Anterior cingulate cortex (tissue), 58 donors: ENCODE data around the gene NUP93.
"Not testable (repeated sequence)": the region's sequence is repeated elsewhere in the genome, so short reads cannot be mapped to it uniquely, and the experiment has no call there.

Experiments used
- DNase-seq, 58 donors: peaks; one replicate each; lab custom pipeline; 2025; lab: John Stamatoyannopoulos, UW

Gene NUP93

DNA sequence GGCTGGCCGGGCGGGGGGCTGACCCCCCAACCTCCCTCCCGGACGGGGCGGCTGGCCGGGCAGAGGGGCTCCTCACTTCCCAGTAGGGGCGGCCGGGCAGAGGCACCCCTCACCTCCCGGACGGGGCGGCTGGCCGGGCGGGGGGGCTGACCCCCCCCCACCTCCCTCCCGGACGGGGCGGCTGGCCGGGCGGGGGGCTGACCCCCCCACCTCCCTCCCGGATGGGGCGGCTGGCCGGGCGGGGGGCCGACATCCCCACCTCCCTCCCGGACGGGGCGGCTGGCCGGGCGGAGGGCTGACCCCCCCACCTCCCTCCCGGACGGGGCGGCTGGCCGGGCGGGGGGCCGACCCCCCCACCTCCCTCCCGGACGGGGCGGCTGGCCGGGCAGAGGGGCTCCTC is 9.4 kb downstream of the NUP93 start:
- DNase-seq, result not testable (repeated sequence)

- no peak for DNase-seq
These were observed 11.5 kb downstream of the NUP93 start for GRCh38 chr16:56741399-56741798.

DNA sequence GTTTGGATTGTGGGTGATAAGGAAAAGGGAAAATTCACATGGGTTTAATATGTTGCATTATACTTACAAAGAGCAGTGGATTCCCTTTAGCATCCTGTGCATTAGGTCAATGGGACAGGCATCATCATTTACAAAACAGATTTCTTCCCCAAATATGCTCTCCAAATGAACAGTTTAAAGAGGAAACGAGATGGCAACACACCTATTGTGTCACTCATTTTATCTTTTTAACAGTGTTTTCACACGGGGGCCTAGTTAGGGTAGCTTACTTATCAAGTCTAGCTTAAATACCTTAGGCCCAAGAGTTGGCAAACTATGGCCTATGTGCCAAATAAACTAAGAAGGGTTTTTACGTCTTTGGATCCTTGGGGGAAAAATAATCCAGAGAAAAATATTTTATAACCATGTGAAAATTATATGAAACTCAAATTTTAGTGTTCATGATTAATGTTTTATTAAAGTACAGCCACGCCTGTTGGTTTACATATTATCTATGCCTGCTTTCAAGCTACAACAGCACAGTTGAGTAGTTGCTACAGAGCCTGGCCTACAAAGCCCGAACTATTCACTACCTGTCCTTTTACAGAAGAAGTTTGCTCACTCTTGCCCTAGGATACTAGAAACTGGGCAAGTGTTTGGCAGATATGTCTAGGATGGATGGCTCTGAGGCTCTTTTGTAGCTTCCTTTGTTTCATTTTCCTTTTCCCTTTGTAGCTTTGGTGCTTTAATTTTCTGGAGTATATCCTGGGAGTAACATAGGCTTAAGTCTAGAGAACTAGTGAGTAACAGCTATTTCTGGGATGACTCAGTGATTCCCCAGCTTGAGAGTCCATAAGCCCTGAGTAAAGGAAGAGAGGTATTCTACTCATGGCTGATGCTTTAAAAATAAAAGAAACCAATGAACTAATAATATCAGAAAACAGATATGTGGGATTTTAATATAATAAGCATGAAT is 12.4 kb downstream of the NUP93 start:
- DNase-seq, result no peak

- DNase-seq, result no peak
These were observed 13.9 kb downstream of the NUP93 start for GRCh38 chr16:56743840-56744239.

DNA sequence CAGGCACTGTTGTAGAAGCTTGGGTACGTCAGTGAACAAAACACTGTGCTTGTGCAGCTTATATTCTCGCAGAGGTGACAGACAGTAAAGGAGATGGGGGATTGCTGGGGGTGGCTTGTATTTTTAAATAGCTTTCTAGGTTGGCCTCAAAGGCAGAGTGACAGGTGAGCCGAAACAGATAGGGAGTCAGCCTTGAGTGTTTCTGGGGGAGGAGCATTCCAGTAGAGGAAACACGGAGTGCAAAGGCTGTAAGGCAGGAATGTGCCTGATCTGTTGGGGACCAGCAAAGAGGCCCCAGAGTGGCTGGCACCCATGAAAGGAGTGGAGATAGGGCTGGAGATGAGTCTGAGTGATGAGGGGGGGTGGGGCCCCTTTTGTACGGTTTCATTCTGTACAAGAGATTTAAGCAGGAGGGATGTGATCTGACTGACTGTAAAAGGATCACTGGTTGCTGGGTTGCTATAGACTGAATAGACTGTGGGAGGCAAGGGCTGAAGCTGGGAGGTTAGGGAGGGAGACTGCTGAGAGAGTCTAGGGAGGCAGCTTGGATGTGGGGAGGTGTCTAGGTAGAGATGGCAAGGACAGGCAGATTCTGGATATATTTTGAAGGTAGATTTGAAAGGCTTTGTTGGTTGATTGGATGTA is 15.2 kb downstream of the NUP93 start:
- peak in 1 of 58 donors; percentile 29 for DNase-seq

DNA sequence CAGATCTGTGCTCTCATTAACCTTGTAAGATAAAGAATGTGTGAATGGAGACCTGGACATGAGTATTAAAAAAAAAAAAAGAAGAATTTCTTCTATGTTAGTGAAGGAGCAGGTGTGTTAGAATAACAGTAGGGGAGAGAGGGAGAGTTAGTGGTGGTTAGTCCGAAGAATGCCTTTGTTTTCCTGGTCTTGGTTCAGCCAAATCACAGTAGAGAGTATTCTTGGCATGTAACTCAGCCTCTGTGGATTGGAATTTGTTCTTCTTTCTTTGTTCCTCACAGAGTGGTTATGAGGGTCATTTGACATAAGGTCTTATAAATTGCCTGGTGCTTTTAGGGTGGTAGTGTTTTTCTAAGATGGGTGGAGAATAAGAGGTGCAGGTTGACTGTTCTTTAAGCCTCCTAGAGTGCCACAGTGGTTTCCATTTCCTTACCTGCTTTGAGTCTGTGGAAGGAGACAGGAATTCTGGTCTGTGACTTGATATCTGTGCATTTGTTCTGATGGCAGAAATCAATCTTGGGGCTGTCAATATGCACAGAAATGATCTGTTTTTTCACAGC is 17.6 kb downstream of the NUP93 start:
- no peak for DNase-seq

GRCh38 chr16:56748191-56748590 is 18.3 kb downstream of the NUP93 start:
- peak in 3 of 58 donors; percentile 10 to 25 (median 11) for DNase-seq

- DNase-seq, result peak in 4 of 58 donors; percentile 8 to 35 (median 24)
These were observed 18.9 kb downstream of the NUP93 start for GRCh38 chr16:56748826-56749225.

DNA sequence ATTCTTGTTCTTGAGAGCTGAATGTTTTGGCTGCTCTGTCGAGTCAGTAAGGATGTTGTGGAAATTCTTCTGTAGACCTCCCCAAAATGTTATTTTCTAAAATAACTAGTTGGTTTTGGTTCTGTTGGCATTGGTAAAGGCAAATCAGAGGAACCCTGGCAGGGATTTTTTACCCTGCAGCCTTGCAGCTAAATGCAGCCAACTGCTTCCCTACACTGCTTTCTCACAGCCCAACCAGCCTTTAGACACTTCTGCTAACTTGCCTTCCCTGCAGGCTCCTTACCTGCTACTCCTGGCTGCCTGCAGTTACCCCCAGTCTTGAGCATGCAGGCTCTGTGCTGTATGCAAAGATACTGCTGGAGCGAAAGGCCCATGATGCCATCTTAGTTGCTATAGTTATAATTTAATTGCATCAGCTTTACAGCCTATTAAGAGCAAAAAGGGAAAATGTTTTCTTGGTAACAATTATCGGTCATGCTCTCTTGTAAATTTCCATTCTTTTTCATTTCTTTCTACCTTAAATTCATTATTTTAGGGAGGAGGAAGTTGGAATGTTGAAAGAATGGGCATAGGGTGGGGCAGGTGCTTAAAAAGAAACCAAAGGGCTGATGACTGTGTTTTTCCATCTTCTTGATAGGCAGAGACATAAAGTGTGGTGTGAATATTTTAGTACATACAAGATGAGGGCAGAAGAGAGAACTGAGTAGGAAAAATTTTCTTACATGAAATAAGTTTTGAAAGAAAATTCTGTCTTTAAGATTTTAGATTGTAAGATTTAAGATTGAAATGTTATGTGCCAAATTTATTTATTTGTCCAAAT is 20.0 kb downstream of the NUP93 start:
- peak in 2 of 58 donors; percentile 6 to 15 for DNase-seq

DNA sequence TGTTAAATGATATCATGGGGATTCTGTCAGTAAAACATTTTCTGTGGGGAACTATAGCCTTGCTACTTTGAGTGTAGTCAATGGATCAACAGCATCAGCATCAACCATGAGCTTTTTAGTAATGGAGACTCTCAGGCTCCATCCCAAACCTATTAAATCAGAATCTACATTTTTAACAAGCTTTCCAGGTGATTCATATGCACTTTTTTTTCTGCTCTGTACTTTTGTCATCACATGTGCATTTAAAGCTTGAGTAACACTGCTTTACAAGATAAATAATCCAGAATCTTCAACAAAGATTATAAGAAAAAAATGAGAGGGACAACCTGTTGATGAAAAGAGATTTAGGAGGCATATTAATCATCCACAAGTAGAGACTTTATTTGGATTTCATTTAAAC is 23.5 kb downstream of the NUP93 start:
- DNase-seq, result no peak

DNA sequence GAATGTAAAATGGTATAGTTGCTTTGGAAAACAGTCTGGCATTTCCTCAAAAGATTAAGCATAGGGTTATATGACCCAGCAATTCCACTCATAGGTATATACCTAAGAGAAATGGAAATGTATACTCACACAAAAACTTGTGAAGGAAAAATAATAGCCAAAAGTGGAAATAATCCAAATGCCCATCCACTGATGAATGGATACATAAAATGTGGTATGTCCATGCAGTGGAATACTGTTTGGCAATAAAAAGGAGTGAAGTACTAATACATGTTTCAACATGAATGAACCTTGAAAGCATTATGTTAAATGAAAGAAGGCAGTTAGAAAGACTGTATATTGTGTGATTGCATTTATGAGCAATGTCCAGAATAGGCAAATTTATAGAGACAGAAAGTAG is 25.1 kb downstream of the NUP93 start:
- DNase-seq, result no peak

DNA sequence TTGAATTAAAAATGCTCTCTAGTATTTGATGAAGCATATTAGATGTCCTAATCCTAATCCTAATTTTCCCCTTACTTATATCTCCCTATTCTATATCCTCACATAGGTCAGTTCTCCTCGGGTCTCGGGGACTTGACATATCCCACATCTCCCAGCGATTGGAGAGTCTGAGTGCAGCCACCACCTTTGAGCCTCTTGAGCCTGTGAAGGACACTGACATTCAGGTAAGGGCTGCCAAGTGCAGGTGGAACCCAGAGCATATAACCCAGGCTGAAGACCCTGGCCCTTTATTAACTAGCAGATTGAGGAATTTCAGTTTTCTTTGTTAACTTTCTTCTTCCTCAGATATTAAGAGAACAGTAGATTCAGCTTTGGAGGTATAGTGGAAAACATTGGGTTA is 28.5 kb downstream of the NUP93 start:
- DNase-seq, result no peak

GRCh38 chr16:56758930-56759329 is 29.0 kb downstream of the NUP93 start:
- DNase-seq, result no peak

DNA sequence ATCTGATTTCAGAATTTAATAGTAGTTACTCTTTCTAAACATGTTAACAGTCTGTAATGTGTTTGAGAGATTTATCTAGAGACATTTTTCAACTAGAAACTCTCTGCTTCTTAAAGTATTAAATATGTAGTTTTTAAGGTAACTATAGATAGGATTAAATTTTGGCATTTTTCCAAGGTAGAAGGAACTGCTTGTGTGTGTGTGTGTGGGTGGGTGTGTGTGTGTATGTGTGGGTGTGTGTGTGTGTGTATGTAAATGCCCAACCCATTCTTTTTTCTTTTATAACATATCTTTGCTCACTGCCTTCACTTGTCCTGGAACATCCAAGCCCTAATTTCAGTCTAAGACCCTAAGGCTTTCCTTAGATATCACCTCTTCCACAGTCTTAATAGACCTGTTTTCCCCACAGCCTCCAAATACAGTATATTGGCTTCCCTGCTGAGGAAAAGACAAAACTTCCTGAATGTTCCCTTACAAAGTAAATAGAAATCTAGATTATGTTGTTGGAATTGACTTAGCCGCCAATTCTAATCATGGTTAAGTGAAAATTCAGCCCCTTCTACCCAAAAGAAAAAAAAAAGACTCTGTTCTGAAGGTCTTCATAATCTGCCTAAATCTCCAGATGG is 33.5 kb downstream of the NUP93 start:
- DNase-seq, result no peak

DNA sequence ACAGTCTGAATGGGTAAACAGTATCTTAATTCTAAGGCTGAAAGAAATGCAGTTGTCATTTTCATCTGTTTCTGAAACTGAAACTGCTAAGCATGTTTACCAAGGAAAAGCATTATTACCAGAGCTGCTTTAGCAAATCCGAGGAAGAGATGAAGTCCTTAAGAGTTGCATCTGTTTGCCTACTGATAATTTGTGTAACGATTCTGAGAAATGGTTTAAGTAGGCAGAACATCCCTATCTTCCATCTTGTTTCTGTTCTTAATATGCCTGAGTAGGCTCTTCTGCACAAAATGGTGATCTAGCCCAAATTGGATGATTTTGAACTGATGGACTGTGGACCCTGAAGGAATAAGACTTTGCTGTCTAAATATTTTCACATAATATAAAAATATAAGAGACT is 34.9 kb downstream of the NUP93 start:
- DNase-seq, result no peak

GRCh38 chr16:56765949-56766348 is 36.0 kb downstream of the NUP93 start:
- DNase-seq, result no peak

- DNase-seq, result no peak
These were observed 37.1 kb downstream of the NUP93 start for GRCh38 chr16:56767024-56767423.

DNA sequence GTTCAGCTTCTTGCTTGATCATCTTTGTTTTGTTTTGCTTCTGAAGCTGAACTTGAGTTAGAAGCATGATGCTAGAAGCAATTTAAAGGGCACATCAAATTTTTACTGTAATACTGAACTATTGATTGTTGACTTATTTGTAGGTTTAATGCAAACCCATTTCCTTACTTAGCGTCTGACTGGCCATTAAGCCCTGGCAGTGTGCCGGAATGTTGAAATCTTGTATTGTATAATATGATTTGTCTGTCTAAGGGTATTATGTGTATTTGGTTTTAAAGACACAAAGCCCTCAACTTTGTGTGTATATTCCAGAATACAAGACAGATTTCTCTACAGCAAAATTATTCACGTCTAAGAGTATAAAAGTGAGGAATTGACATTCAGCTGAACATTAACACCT is 39.7 kb downstream of the NUP93 start:
- DNase-seq, result no peak

- no peak for DNase-seq
These were observed 41.8 kb downstream of the NUP93 start for GRCh38 chr16:56771558-56772279.
